Fibroblast of lung (primary cell): ENCODE measurements around the gene WNT9A. TPM values are rescaled to one million over a fixed set of nuclear protein-coding genes. Genes with fewer than 3 reads are reported as not detected.

ENCODE experiments used
- DNase-seq, 2 donors: peaks; one replicate each; pipeline versions ENCODE4 v3.0.0 to v3.0.0-alpha.2; 2010; ENCODE audit warnings: low read depth in 2 of 2
- H2AFZ ChIP-seq: 2 replicates; pipeline ENCODE4 v1.5.1; 2012; ENCODE audit warnings: low read length, control low read depth, inconsistent platforms
- H3K27ac ChIP-seq: 2 replicates; pipeline ENCODE4 v1.5.1; 2011; ENCODE audit warnings: low read length, control low read depth; ENCODE audit not compliant: insufficient read depth
- H3K27me3 ChIP-seq: 2 replicates; pipeline ENCODE4 v1.5.1; 2011; ENCODE audit warnings: mild to moderate bottlenecking, low read length; ENCODE audit not compliant: control insufficient read depth, insufficient read depth
- H3K36me3 ChIP-seq: 2 replicates; pipeline ENCODE4 v1.5.1; 2011; ENCODE audit warnings: low read length; ENCODE audit not compliant: control insufficient read depth, insufficient read depth
- H3K4me1 ChIP-seq: 2 replicates; pipeline ENCODE4 v1.5.1; 2011; ENCODE audit warnings: low read length; ENCODE audit not compliant: control insufficient read depth, insufficient read depth; ENCODE audit errors: extremely low read depth
- H3K4me2 ChIP-seq: 2 replicates; pipeline ENCODE4 v1.5.1; 2011; ENCODE audit warnings: low read length, control low read depth; ENCODE audit not compliant: insufficient read depth; ENCODE audit errors: extremely low read depth
- H3K4me3 ChIP-seq, 4 experiments: fragments of 200-600 bp in 1 of 4; sonication (generic) in 1 of 4; replicated peaks in 1 of 4; 2 replicates each; pipeline ENCODE4 v1.5.1; 2011 to 2016; ENCODE audit warnings: low read length in 4 of 4, low read depth in 3 of 4, mild to moderate bottlenecking in 3 of 4, control low read depth in 2 of 4, inconsistent platforms in 1 of 4, mixed read lengths in 1 of 4; ENCODE audit not compliant: insufficient read depth in 1 of 4; ENCODE audit errors: control extremely low read depth in 1 of 4
- H3K79me2 ChIP-seq: 2 replicates; pipeline ENCODE4 v1.5.1; 2012; ENCODE audit warnings: mild to moderate bottlenecking, low read length, inconsistent platforms; ENCODE audit not compliant: control insufficient read depth, insufficient read depth
- H3K9ac ChIP-seq: 2 replicates; pipeline ENCODE4 v1.5.1; 2011; ENCODE audit warnings: mild to moderate bottlenecking, low read length, control low read depth; ENCODE audit not compliant: insufficient read depth
- H3K9me3 ChIP-seq: 2 replicates; pipeline ENCODE4 v1.5.1; 2012; ENCODE audit warnings: low read depth, low read length; ENCODE audit not compliant: control insufficient read depth, insufficient read depth
- H4K20me1 ChIP-seq: 2 replicates; pipeline ENCODE4 v1.5.1; 2011; ENCODE audit warnings: low read length; ENCODE audit not compliant: control insufficient read depth, insufficient read depth; ENCODE audit errors: extremely low read depth
- EZH2 ChIP-seq: IDR thresholded peaks from 2 replicates; pipeline ENCODE4 v1.5.1; 2012; ENCODE audit warnings: low read length, control low read depth, mild to moderate bottlenecking; ENCODE audit errors: missing control alignments
- polyA plus RNA-seq, 2 donors: library from polyadenylated mRNA; depleted of rRNA in 1 of 2; stranded (reverse) in 1 of 2; unstranded in 1 of 2; fragments of >200 nt; gene quantifications; 2 replicates each; pipeline ENCODE4 v1.2.1, GENCODE V29; 2011 to 2012; ENCODE audit warnings: missing spikeins in 1 of 2
- total RNA-seq: library from RNA; depleted of rRNA; stranded (reverse); fragments of >200 nt; gene quantifications from 2 replicates; pipeline ENCODE4 v1.2.1, GENCODE V29; 2014
- TF ChIP-seq, protein P1 (sequence below), 2 donors: IDR thresholded peaks in 1 of 2; conservative IDR thresholded peaks in 1 of 2; 1 replicate in 1 of 2; 2 replicates in 1 of 2; pipeline ENCODE4 v1.5.1; 2011 to 2012; ENCODE audit warnings: low read length in 2 of 2, control low read depth in 1 of 2, inconsistent platforms in 1 of 2, low read depth in 1 of 2, mild to moderate bottlenecking in 1 of 2

The WNT9A gene
- total and polyA plus RNA-seq, 2 donors (not counting 1 experiment from before 2014, with no cell fraction given) = 1.0 to 5.3 TPM

DNA sequence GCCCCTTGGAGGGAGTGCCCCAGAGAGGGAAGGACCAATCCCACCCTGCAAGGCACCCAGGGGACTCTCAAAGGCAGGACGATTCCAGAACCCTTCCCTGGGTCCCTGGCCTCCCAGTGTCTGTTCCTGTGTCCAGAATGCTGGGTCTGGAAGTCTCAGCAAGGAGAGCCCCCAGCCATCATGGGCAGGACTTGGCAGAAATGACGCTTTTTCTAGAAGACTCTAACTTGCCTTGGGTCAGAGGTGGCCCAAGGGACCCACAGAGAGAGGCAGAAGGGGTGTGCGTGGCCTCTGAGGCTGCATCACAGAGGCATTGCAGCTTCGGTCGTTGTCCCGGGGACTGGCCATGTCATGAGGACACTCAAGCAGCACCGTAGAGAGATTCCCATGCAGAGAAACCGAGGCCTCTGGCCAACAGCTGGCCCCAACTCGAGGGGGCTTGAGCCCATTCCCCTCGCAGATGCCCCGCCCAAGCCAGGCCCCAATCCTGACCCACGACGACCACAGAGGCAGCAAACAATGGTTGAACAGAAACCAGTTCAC, 57.8 kb downstream of the WNT9A start:
- DNase-seq = no peak
- Histone ChIP-seq H3K27ac (no peak overlapping the region), H3K36me3 (no peaks in the 10 kb centered on the region), H2AFZ (no peak overlapping the region), H3K9ac (no peak overlapping the region), H3K27me3 (no peaks in the 10 kb centered on the region), H3K4me2 (no peak overlapping the region), H3K4me1 (peaks cover 2% of the 10 kb centered on the region), H3K9me3 (no peaks in the 10 kb centered on the region), H3K4me3 (no peak overlapping the region), H4K20me1 (no peaks in the 10 kb centered on the region), H3K79me2 (no peaks in the 10 kb centered on the region)
- TF ChIP-seq, protein P1, sequence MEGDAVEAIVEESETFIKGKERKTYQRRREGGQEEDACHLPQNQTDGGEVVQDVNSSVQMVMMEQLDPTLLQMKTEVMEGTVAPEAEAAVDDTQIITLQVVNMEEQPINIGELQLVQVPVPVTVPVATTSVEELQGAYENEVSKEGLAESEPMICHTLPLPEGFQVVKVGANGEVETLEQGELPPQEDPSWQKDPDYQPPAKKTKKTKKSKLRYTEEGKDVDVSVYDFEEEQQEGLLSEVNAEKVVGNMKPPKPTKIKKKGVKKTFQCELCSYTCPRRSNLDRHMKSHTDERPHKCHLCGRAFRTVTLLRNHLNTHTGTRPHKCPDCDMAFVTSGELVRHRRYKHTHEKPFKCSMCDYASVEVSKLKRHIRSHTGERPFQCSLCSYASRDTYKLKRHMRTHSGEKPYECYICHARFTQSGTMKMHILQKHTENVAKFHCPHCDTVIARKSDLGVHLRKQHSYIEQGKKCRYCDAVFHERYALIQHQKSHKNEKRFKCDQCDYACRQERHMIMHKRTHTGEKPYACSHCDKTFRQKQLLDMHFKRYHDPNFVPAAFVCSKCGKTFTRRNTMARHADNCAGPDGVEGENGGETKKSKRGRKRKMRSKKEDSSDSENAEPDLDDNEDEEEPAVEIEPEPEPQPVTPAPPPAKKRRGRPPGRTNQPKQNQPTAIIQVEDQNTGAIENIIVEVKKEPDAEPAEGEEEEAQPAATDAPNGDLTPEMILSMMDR (conservative IDR thresholded peaks at IDR 0.05 in 1 of 2, IDR thresholded peaks at IDR 0.05 in 1 of 2; ENCODE audit: low read depth in 1 of 2, low read length in 2 of 2) = no peak
- no peak for TF ChIP-seq EZH2

DNA sequence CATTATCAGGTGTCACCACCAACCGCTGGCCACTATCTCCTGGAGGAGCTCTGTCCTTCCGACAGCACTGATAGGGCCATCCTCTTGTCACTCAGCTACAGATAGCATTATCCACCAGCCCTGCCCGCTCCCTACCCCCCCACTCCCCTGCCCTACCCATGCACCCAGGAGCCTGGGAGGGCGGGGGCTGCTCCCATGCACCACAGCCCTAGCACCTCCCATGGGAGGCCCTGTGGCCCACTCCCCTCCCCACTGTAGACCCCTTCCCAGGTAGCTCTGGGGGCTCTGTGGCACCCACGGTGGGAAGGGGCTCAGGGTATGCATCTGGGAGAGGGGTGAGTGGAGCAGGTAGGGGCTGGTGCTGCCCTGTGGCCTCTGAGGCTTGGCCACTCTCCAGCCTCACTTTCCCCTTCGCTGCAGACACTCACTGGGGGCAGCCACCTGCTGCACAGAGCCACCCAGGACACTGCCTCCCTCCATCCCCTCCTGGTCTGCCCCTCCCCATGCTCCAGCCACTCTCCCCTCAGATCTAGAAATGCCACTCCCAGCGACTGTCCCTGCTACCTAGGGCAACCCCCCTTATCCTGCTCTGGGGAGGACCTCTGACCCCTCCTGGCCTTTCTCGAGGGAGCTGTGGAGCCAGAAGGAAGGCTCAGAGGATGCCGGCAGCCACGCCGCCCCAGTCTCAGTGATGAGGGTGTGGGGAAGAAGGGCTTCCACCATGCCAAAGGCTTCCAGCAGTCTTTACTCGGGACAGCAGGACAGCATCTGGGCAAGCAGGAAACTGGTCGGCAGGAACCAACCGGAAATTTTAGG, 58.5 kb downstream of the WNT9A start:
- H2AFZ ChIP-seq = no peak overlapping the region
- H3K9ac ChIP-seq = no peak overlapping the region
- H3K36me3 ChIP-seq = no peaks in the 10 kb centered on the region
- H3K27ac ChIP-seq = no peak overlapping the region
- no peaks in the 10 kb centered on the region for H4K20me1 ChIP-seq
- H3K79me2 ChIP-seq = no peaks in the 10 kb centered on the region
- no peak for TF ChIP-seq EZH2
- TF ChIP-seq, protein P1 (conservative IDR thresholded peaks at IDR 0.05 in 1 of 2, IDR thresholded peaks at IDR 0.05 in 1 of 2; ENCODE audit: low read depth in 1 of 2, low read length in 2 of 2) = no peak
- no peak for DNase-seq
- no peaks in the 10 kb centered on the region for H3K27me3 ChIP-seq
- H3K4me2 ChIP-seq = no peak overlapping the region
- peaks cover 2% of the 10 kb centered on the region for H3K4me1 ChIP-seq
- H3K9me3 ChIP-seq = no peaks in the 10 kb centered on the region
- H3K4me3 ChIP-seq = no peak overlapping the region

DNA sequence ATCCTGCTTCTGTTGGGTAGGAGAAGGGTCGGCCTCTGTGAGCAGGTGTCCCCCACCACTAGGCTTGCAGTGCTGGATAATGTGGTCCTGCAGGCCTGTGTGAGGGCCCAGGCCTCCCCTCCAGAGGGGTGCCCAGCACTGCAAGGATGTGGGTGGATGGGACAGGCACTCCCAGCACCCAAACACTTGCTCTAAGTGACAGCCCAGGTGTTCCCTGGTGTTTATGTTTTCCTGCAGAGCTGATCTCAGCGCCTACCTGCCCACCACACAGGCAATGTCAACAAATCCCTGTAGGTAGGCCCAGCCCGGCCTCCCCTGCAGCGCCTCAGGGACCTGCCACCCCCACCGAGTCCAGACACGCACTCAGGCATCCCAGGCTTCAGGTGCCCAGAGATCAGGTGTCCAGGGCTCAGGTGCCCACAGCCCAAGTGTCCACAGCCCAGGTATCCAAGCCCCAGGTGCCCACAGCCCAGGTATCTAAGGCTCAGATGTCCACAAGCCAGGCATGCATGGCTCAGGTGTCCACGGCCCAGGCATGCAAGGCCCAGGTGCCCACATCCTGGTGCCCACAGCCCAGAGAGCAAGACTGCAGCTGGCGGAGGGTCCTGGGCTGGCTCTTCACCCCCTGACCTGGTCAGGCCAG, 59.2 kb downstream of the WNT9A start:
- Histone ChIP-seq H2AFZ (no peak overlapping the region), H3K4me1 (peaks cover 2% of the 10 kb centered on the region), H3K27me3 (no peaks in the 10 kb centered on the region), H3K79me2 (no peaks in the 10 kb centered on the region), H3K9ac (no peak overlapping the region), H3K27ac (no peak overlapping the region), H4K20me1 (no peaks in the 10 kb centered on the region), H3K4me2 (no peak overlapping the region), H3K4me3 (no peak overlapping the region), H3K36me3 (no peaks in the 10 kb centered on the region), H3K9me3 (no peaks in the 10 kb centered on the region)
- TF ChIP-seq, protein P1 (conservative IDR thresholded peaks at IDR 0.05 in 1 of 2, IDR thresholded peaks at IDR 0.05 in 1 of 2; ENCODE audit: low read depth in 1 of 2, low read length in 2 of 2) = no peak
- TF ChIP-seq EZH2 = no peak
- DNase-seq = no peak
